H1 (cell line): ENCODE measurements around the gene MXD4. TPM values are rescaled to one million over a fixed set of nuclear protein-coding genes. Genes with fewer than 3 reads are reported as not detected.

Source experiments
- CTCF ChIA-PET: fragments of 300-600 bp; sonication (Branson Sonifier 250); formaldehyde crosslinking; loops from one replicate; lab custom pipeline; 2021; ENCODE audit not compliant: partially characterized antibody; lab: Charles Lee
- POLR2A ChIA-PET: fragments of 300-600 bp; sonication (Branson Sonifier 250); formaldehyde crosslinking; loops from one replicate; lab custom pipeline; 2021; ENCODE audit warnings: inconsistent platforms; ENCODE audit not compliant: partially characterized antibody; lab: Charles Lee
- DNase-seq, 2 experiments: peaks; one replicate each; pipeline versions ENCODE4 v3.0.0 to v3.0.0-alpha.2; 2010 to 2022; ENCODE audit warnings: low spot score in 2 of 2, low read depth in 1 of 2, mixed read lengths in 1 of 2
- FAIRE-seq: peaks from 2 replicates; lab custom pipeline; 2011; peaks lifted over from hg19 to GRCh38; lab: Jason Lieb, UNC
- H2AFZ ChIP-seq: 2 replicates; pipeline ENCODE4 v1.8.1; 2012; ENCODE audit warnings: low read length, inconsistent platforms
- H2AK5ac ChIP-seq: 2 replicates; pipeline ENCODE4 v1.6.1; 2013; ENCODE audit warnings: low read depth, low read length
- H2BK120ac ChIP-seq: replicated peaks from 2 replicates; pipeline ENCODE3; 2013; ENCODE audit warnings: low read depth, low read length, inconsistent platforms
- H2BK12ac ChIP-seq: 2 replicates; pipeline ENCODE4 v1.6.1; 2013; ENCODE audit warnings: low read depth, low read length
- H2BK15ac ChIP-seq: 2 replicates; pipeline ENCODE4 v1.6.1; 2013; ENCODE audit warnings: low read length
- H2BK20ac ChIP-seq: 2 replicates; pipeline ENCODE4 v1.6.1; 2013; ENCODE audit warnings: low read length
- H2BK5ac ChIP-seq: 2 replicates; pipeline ENCODE4 v1.6.1; 2013; ENCODE audit warnings: low read depth, low read length
- H3K14ac ChIP-seq: 2 replicates; pipeline ENCODE4 v1.6.1; 2013; ENCODE audit warnings: inconsistent platforms; ENCODE audit not compliant: insufficient read length
- H3K18ac ChIP-seq: 2 replicates; pipeline ENCODE4 v1.6.1; 2013; ENCODE audit warnings: low read length; ENCODE audit errors: extremely low read depth
- H3K23ac ChIP-seq: 2 replicates; pipeline ENCODE4 v1.6.1; 2013; ENCODE audit warnings: inconsistent platforms; ENCODE audit not compliant: insufficient read length
- H3K23me2 ChIP-seq: 2 replicates; pipeline ENCODE4 v1.6.1; 2013; ENCODE audit warnings: low read depth, low read length
- H3K27ac ChIP-seq: 2 replicates; pipeline ENCODE4 v1.6.1; 2011; ENCODE audit warnings: low read depth, low read length, inconsistent platforms
- H3K27me3 ChIP-seq, 4 experiments: replicated peaks in 1 of 4; 1 replicate in 1 of 4; 2 replicates in 3 of 4; pipeline versions ENCODE4 v1.6.1 to v1.8.1; 2011 to 2013; ENCODE audit warnings: low read length in 3 of 4, mild to moderate bottlenecking in 3 of 4, inconsistent platforms in 2 of 4, mixed read lengths in 2 of 4, moderate library complexity in 1 of 4; ENCODE audit not compliant: control insufficient read depth in 3 of 4, insufficient read depth in 3 of 4; ENCODE audit errors: extremely low read depth in 1 of 4
- H3K36me3 ChIP-seq, 4 experiments: 2 replicates each; pipeline versions ENCODE4 v1.6.1 to v1.8.1; 2011 to 2013; ENCODE audit warnings: mild to moderate bottlenecking in 4 of 4, low read length in 3 of 4, moderate library complexity in 2 of 4, control low read depth in 1 of 4, inconsistent platforms in 1 of 4; ENCODE audit not compliant: insufficient read depth in 4 of 4, control insufficient read depth in 2 of 4
- H3K4ac ChIP-seq: replicated peaks from 2 replicates; pipeline ENCODE3; 2013; ENCODE audit warnings: low read length, low read depth, mixed read lengths, inconsistent platforms; ENCODE audit not compliant: insufficient read length
- H3K4me1 ChIP-seq, 4 experiments: replicated peaks in 1 of 4; 1 replicate in 1 of 4; 2 replicates in 3 of 4; pipeline versions ENCODE4 v1.6.1 to v1.8.1; 2011 to 2013; ENCODE audit warnings: low read length in 3 of 4, inconsistent platforms in 2 of 4, mixed read lengths in 1 of 4; ENCODE audit not compliant: insufficient read depth in 4 of 4, control insufficient read depth in 3 of 4
- H3K4me2 ChIP-seq, 2 experiments: 2 replicates each; pipeline versions ENCODE4 v1.6.1 to v1.8.1; 2011 to 2013; ENCODE audit warnings: low read depth in 2 of 2, low read length in 2 of 2, control low read depth in 1 of 2, inconsistent platforms in 1 of 2, mild to moderate bottlenecking in 1 of 2; ENCODE audit not compliant: insufficient read depth in 1 of 2
- H3K4me3 ChIP-seq, 4 experiments: fragments of 200-600, 300-600 bp in 1 of 4; sonication (generic), shearing (Covaris generic), sonication (Bioruptor Twin) in 1 of 4; 2 replicates each; pipeline versions ENCODE4 v1.5.1 to v1.8.1; 2011 to 2016; ENCODE audit warnings: low read length in 4 of 4, low read depth in 3 of 4, control low read depth in 2 of 4, inconsistent platforms in 2 of 4, mild to moderate bottlenecking in 2 of 4, mixed read lengths in 1 of 4, moderate library complexity in 1 of 4; ENCODE audit not compliant: insufficient read depth in 2 of 4; ENCODE audit errors: extremely low read depth in 1 of 4
- H3K56ac ChIP-seq: replicated peaks from 2 replicates; pipeline ENCODE3; 2013; ENCODE audit warnings: low read depth, mild to moderate bottlenecking, mixed read lengths, low read length, inconsistent platforms; ENCODE audit not compliant: insufficient read length
- H3K79me1 ChIP-seq: 2 replicates; pipeline ENCODE4 v1.6.1; 2013; ENCODE audit warnings: low read depth, low read length, control low read depth
- H3K79me2 ChIP-seq, 2 experiments: 2 replicates each; pipeline versions ENCODE4 v1.6.1 to v1.8.1; 2012 to 2013; ENCODE audit warnings: low read length in 2 of 2, mild to moderate bottlenecking in 2 of 2, inconsistent platforms in 1 of 2; ENCODE audit not compliant: insufficient read depth in 2 of 2, control insufficient read depth in 1 of 2
- H3K9ac ChIP-seq, 4 experiments: replicated peaks in 1 of 4; 1 replicate in 1 of 4; 2 replicates in 3 of 4; pipeline versions ENCODE4 v1.6.1 to v1.8.1; 2011 to 2013; ENCODE audit warnings: low read depth in 3 of 4, low read length in 3 of 4, control low read depth in 2 of 4, mild to moderate bottlenecking in 2 of 4, moderate library complexity in 2 of 4, inconsistent platforms in 1 of 4; ENCODE audit errors: extremely low read depth in 1 of 4
- H3K9me3 ChIP-seq, 2 experiments: 2 replicates each; pipeline versions ENCODE4 v1.6.1 to v1.8.1; 2012 to 2013; ENCODE audit warnings: mild to moderate bottlenecking in 2 of 2, moderate library complexity in 2 of 2, control low read depth in 1 of 2, inconsistent platforms in 1 of 2, low read depth in 1 of 2, low read length in 1 of 2, mixed read lengths in 1 of 2; ENCODE audit not compliant: insufficient read depth in 2 of 2
- H4K20me1 ChIP-seq, 2 experiments: replicated peaks in 1 of 2; 2 replicates each; pipeline versions ENCODE3 to v1.8.1; 2011 to 2013; ENCODE audit warnings: inconsistent platforms in 2 of 2, low read length in 2 of 2, mild to moderate bottlenecking in 1 of 2; ENCODE audit not compliant: insufficient read depth in 2 of 2, control insufficient read depth in 1 of 2
- H4K5ac ChIP-seq: 2 replicates; pipeline ENCODE4 v1.6.1; 2013; ENCODE audit warnings: low read length, low read depth, mixed read lengths, inconsistent platforms; ENCODE audit not compliant: insufficient read length
- H4K8ac ChIP-seq: 2 replicates; pipeline ENCODE4 v1.8.0; 2013; ENCODE audit warnings: mild to moderate bottlenecking, moderate library complexity, low read length, inconsistent platforms; ENCODE audit not compliant: insufficient read depth; ENCODE audit errors: extremely low read depth
- H4K91ac ChIP-seq: replicated peaks from 2 replicates; pipeline ENCODE3; 2013; ENCODE audit warnings: low read length, mixed read lengths, inconsistent platforms; ENCODE audit not compliant: insufficient read length
- ASH2L ChIP-seq: fragments of 200-600, 300-600 bp; sonication (generic); IDR thresholded peaks from one replicate; pipeline ENCODE4 v1.7.1; 2017; ENCODE audit warnings: low read length
- CEBPB ChIP-seq: IDR thresholded peaks from 2 replicates; pipeline ENCODE4 v1.6.1; 2012; ENCODE audit warnings: low read depth, low read length
- EP300 ChIP-seq, 2 experiments: IDR thresholded peaks; 1 replicate in 1 of 2; 2 replicates in 1 of 2; pipeline ENCODE4 v1.6.1; 2011 to 2012; ENCODE audit warnings: low read depth in 2 of 2, low read length in 2 of 2, mild to moderate bottlenecking in 2 of 2, borderline replicate concordance in 1 of 2, inconsistent platforms in 1 of 2, moderate library complexity in 1 of 2
- RAD21 ChIP-seq, 2 experiments: IDR thresholded peaks in 1 of 2; conservative IDR thresholded peaks in 1 of 2; 2 replicates each; pipeline ENCODE4 v1.6.1; 2011; ENCODE audit warnings: low read depth in 2 of 2, low read length in 2 of 2, improper control_type of control experiment in 1 of 2, inconsistent platforms in 1 of 2, mild to moderate bottlenecking in 1 of 2, moderate library complexity in 1 of 2
- SP4 ChIP-seq: IDR thresholded peaks from 2 replicates; pipeline ENCODE4 v1.6.1; 2012; ENCODE audit warnings: low read length, inconsistent platforms
- ZNF274 ChIP-seq: IDR thresholded peaks from 2 replicates; pipeline ENCODE4 v1.7.0; 2012; ENCODE audit warnings: low read length, borderline replicate concordance; ENCODE audit errors: extremely low read depth
- WGBS, 2 experiments: shearing (Covaris generic) in 1 of 2; methylation state at CpG; one replicate each; pipeline versions ENCODE4 v1.1.6 to v1.1.7; 2013 to 2015; ENCODE audit warnings: low lambda C conversion rate in 2 of 2, mixed read lengths in 2 of 2, inconsistent platforms in 1 of 2, low coverage in 1 of 2, missing lambda C conversion rate in 1 of 2; ENCODE audit not compliant: insufficient replicate concordance in 2 of 2, insufficient coverage in 1 of 2, insufficient read length in 1 of 2; ENCODE audit errors: extremely low coverage in 1 of 2, missing lambda C conversion rate in 1 of 2; 5-methylcytosine and 5-hydroxymethylcytosine counted together
- polyA plus RNA-seq, 7 experiments: library from polyadenylated mRNA; depleted of rRNA in 3 of 7; stranded (reverse) in 5 of 7; unstranded in 2 of 7; fragments of >200 nt in 5 of 7; fragments of 200-250 nt in 2 of 7; gene quantifications; 1 replicate in 5 of 7; 2 replicates in 1 of 7; 4 replicates in 1 of 7; pipeline versions ENCODE4 v1.2.1 to v1.2.3, GENCODE V29; 2011 to 2013; ENCODE audit warnings: missing spikeins in 2 of 7, mixed read lengths in 2 of 7
- total RNA-seq: library from RNA; stranded (reverse); fragmentation: NEBNext Ultra II Directional; extraction: Animal tissue kit (Norgen Biotek cat#: 25700); gene quantifications from 2 replicates; pipeline ENCODE4 v1.2.1, GENCODE V29; 2021
- TF ChIP-seq, protein P1 (sequence below): IDR thresholded peaks from 2 replicates; pipeline ENCODE4 v1.6.1; 2011; ENCODE audit warnings: low read depth, mild to moderate bottlenecking, low read length; ENCODE audit not compliant: insufficient read depth
- TF ChIP-seq, protein P2 (sequence below), 3 experiments: IDR thresholded peaks; 1 replicate in 2 of 3; 2 replicates in 1 of 3; pipeline versions ENCODE4 v1.5.1 to v1.6.1; 2011; ENCODE audit warnings: low read length in 3 of 3, mild to moderate bottlenecking in 3 of 3, inconsistent platforms in 2 of 3, low read depth in 1 of 3, moderate library complexity in 1 of 3; ENCODE audit not compliant: insufficient read depth in 1 of 3; ENCODE audit errors: control extremely low read depth in 1 of 3

The MXD4 gene
- total and polyA plus RNA-seq, 2 of the 8 experiments (the other 6 are each of a cell fraction or from before 2014, with no cell fraction given) = 18.0 to 20.8 TPM

- no peak for FAIRE-seq
- 86% methylated on average over 4 of the region's 12 CpGs; no CpG with 5 or more reads in 1 of the 2 experiments for WGBS, 2 experiments
- no peak overlapping the region for H2BK15ac ChIP-seq
Observed at GRCh38 chr4:2252530-2253091, 9.3 kb downstream of the MXD4 start.

More at GRCh38 chr4:2252530-2253091, 9.3 kb downstream of the MXD4 start:
- H2BK20ac ChIP-seq = no peak overlapping the region
- H4K5ac ChIP-seq = no peak overlapping the region
- H3K79me2 ChIP-seq = no peaks in the 10 kb centered on the region
- H3K18ac ChIP-seq = no peak overlapping the region
- POLR2A ChIA-PET = no interaction called here
- no peak overlapping the region for H3K23ac ChIP-seq
- H2BK120ac ChIP-seq = no peak overlapping the region
- H3K23me2 ChIP-seq = no peaks in the 10 kb centered on the region
- H2AFZ ChIP-seq = no peak overlapping the region
- no peak overlapping the region for H3K4ac ChIP-seq
- H3K4me1 ChIP-seq = 0 out of 7 replicates have a peak, but pooled peaks cover 0 to 4% (median 0%) of the 10 kb centered on the region in 4 experiments
- H3K14ac ChIP-seq = no peak overlapping the region
- no peak for TF ChIP-seq CEBPB
- TF ChIP-seq RAD21 (IDR thresholded peaks at IDR 0.05 in 1 of 2, conservative IDR thresholded peaks at IDR 0.05 in 1 of 2; ENCODE audit: low read depth in 2 of 2, low read length in 2 of 2) = no peak
- TF ChIP-seq, protein P1, sequence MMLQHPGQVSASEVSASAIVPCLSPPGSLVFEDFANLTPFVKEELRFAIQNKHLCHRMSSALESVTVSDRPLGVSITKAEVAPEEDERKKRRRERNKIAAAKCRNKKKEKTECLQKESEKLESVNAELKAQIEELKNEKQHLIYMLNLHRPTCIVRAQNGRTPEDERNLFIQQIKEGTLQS = no peak
- TF ChIP-seq SP4 = no peak
- no peak for TF ChIP-seq ZNF274
- no peak for TF ChIP-seq ASH2L
- TF ChIP-seq, protein P2, sequence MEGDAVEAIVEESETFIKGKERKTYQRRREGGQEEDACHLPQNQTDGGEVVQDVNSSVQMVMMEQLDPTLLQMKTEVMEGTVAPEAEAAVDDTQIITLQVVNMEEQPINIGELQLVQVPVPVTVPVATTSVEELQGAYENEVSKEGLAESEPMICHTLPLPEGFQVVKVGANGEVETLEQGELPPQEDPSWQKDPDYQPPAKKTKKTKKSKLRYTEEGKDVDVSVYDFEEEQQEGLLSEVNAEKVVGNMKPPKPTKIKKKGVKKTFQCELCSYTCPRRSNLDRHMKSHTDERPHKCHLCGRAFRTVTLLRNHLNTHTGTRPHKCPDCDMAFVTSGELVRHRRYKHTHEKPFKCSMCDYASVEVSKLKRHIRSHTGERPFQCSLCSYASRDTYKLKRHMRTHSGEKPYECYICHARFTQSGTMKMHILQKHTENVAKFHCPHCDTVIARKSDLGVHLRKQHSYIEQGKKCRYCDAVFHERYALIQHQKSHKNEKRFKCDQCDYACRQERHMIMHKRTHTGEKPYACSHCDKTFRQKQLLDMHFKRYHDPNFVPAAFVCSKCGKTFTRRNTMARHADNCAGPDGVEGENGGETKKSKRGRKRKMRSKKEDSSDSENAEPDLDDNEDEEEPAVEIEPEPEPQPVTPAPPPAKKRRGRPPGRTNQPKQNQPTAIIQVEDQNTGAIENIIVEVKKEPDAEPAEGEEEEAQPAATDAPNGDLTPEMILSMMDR (IDR thresholded peaks at IDR 0.05; ENCODE audit: control extremely low read depth in 1 of 3, insufficient read depth in 1 of 3, low read depth in 1 of 3, low read length in 3 of 3) = no peak
- no peak for TF ChIP-seq EP300 (IDR thresholded peaks at IDR 0.05; ENCODE audit: borderline replicate concordance in 1 of 2, low read depth in 2 of 2, low read length in 2 of 2)
- TF ChIP-seq, all 59 proteins: peak for 0
- Histone ChIP-seq H3K79me1 (no peaks in the 10 kb centered on the region), H2BK5ac (no peak overlapping the region), H3K4me3 (no peak overlapping the region), H3K9me3 (no peaks in the 10 kb centered on the region), H2AK5ac (no peak overlapping the region), H3K4me2 (no peak overlapping the region), H3K9ac (no peak overlapping the region; a peak in 1 of 7 replicates), H3K27ac (no peak overlapping the region), H4K20me1 (peaks cover 0 to 5% of the 10 kb centered on the region in 2 experiments), H4K91ac (no peak overlapping the region), H3K36me3 (peaks cover 0 to 5% (median 2%) of the 10 kb centered on the region in 4 experiments; a peak in 2 of 8 replicates), H3K27me3 (no peaks in the 10 kb centered on the region), H4K8ac (peak overlapping the region; percentile 36; the same call in 1 of the 2 replicates), H3K56ac (no peak overlapping the region), H2BK12ac (no peak overlapping the region)
- DNase-seq = peak in 1 of 2 experiments; percentile 35
- CTCF ChIA-PET = interaction anchor here (1.2 kb wide), 1 partner anchor 17 kb away, joined by 3 read pairs; no protein-coding TSS in a partner anchor
